Brain microvascular endothelial cell (primary cell): ENCODE data around the gene SOX2.

Experiments used
- DNase-seq: peaks from one replicate; pipeline ENCODE4 v3.0.0-alpha.2; 2020
- H3K27ac ChIP-seq: fragments of 250-450 bp; sonication (Bioruptor Pico); 2 replicates; pipeline ENCODE4 v1.5.1; 2020; ENCODE audit warnings: mild to moderate bottlenecking, moderate library complexity
- H3K27me3 ChIP-seq: fragments of 250-450 bp; sonication (Bioruptor Pico); replicated peaks from 2 replicates; pipeline ENCODE4 v1.5.1; 2020; ENCODE audit warnings: mild to moderate bottlenecking
- H3K36me3 ChIP-seq: fragments of 250-450 bp; sonication (Bioruptor Pico); replicated peaks from 2 replicates; pipeline ENCODE4 v1.5.1; 2020; ENCODE audit warnings: mild to moderate bottlenecking
- H3K4me3 ChIP-seq: 2 replicates; pipeline ENCODE4 v1.5.1; 2011; ENCODE audit warnings: low read depth, mild to moderate bottlenecking, control low read depth, low read length, moderate library complexity
- in situ Hi-C: cut with HindIII; loops from 2 replicates; pipeline ENCODE4 v1.10.0; 2017; ENCODE audit warnings: low sequenced_read_pairs, low pct_ligation_motif_present
- TF ChIP-seq, protein P1 (sequence below): IDR thresholded peaks from 2 replicates; pipeline ENCODE4 v1.5.1; 2011; ENCODE audit warnings: low read depth, mild to moderate bottlenecking, moderate library complexity, low read length, control low read depth, inconsistent platforms; ENCODE audit errors: missing control alignments

Gene SOX2

DNA sequence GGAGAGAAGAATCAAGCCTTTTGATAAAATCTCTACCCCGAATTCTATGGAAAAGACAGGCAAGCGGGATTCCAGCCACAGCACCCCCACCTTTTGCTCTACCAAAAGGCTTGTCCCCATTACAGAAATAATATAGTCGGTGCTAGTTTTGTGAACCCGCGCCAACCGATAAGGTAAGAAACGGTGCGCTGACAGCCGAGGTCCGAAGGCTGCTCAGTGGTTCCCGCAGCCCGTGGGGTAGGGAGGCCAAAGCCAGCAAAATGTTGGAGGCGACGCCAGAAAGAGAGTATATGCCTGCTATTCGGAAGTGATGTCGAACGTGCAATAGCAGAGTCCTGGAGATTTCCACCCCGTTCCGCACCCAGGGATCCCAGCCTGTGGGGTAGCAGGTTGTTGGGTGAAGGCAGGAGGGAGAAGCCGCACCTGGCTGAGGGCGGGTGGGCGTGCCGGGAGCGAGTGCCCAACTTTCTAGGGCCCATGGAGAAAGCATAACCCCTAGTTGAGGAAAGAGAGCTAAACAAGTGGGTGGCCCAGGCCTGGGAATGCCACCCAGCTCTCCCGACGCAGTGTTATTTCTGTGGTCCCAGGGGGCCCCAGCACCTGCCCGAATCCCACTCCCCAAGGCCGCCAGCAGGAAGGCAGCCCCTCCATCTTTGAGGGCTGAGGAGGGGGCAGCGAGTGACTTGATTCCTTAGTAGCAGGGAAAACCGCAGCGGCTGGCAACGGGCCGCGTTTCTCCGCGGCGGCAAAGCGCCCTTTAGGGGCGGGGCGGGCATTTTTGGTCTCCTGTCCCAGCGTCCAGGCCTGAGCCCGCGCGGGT, 7.9 kb upstream of the SOX2 start:
- Histone ChIP-seq H3K36me3 (no peaks in the 10 kb centered on the region), H3K4me3 (no peak overlapping the region), H3K27ac (no peak overlapping the region), H3K27me3 (peaks cover 43% of the 10 kb centered on the region)
- in situ Hi-C loops: loop anchor here (10.0 to 25.0 kb wide), 2 partner anchors 558 to 981 kb away; no protein-coding TSS in a partner anchor
- TF ChIP-seq, protein P1, sequence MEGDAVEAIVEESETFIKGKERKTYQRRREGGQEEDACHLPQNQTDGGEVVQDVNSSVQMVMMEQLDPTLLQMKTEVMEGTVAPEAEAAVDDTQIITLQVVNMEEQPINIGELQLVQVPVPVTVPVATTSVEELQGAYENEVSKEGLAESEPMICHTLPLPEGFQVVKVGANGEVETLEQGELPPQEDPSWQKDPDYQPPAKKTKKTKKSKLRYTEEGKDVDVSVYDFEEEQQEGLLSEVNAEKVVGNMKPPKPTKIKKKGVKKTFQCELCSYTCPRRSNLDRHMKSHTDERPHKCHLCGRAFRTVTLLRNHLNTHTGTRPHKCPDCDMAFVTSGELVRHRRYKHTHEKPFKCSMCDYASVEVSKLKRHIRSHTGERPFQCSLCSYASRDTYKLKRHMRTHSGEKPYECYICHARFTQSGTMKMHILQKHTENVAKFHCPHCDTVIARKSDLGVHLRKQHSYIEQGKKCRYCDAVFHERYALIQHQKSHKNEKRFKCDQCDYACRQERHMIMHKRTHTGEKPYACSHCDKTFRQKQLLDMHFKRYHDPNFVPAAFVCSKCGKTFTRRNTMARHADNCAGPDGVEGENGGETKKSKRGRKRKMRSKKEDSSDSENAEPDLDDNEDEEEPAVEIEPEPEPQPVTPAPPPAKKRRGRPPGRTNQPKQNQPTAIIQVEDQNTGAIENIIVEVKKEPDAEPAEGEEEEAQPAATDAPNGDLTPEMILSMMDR: no peak
- DNase-seq: no peak

- Histone ChIP-seq H3K27me3 (peaks cover 42% of the 10 kb centered on the region), H3K27ac (no peak overlapping the region), H3K4me3 (no peak overlapping the region), H3K36me3 (no peaks in the 10 kb centered on the region)
- in situ Hi-C loops: loop anchor here (10.0 to 25.0 kb wide), 2 partner anchors 558 to 980 kb away; no protein-coding TSS in a partner anchor
- TF ChIP-seq, protein P1: no peak
- no peak for DNase-seq
Measured at GRCh38 chr3:181704421-181705085, 7.2 kb upstream of the SOX2 start.

GRCh38 chr3:181705086-181705480, 6.6 kb upstream of the SOX2 start:
- H3K4me3 ChIP-seq: no peak overlapping the region
- DNase-seq: no peak

DNA sequence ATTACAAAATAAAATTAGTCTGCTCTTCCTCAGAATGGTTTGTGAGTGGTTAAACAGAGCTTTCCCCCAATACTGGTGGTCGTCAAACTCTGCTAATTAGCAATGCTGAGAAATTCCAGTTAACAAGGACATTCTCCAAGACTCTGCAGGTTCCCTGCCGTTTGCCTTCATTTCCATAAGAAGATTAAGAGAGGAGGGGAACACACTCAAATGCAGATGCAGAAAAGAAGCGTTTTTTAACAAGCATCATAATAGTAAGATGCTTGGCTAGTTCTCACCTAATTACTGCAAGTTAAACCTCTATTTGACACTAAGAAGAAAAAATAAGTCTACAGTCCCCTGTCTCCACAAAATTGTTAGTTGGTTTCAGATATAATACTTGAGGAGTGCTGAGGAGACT, 3.7 kb upstream of the SOX2 start:
- Histone ChIP-seq H3K27ac (no peak overlapping the region), H3K36me3 (no peaks in the 10 kb centered on the region), H3K4me3 (no peak overlapping the region), H3K27me3 (peaks cover 62% of the 10 kb centered on the region)
- in situ Hi-C loops: loop anchor here (10.0 to 25.0 kb wide), 2 partner anchors 554 to 977 kb away; no protein-coding TSS in a partner anchor
- TF ChIP-seq, protein P1: no peak
- no peak for DNase-seq

More at GRCh38 chr3:181705086-181705480, 6.6 kb upstream of the SOX2 start:
- Histone ChIP-seq H3K36me3 (no peaks in the 10 kb centered on the region), H3K27ac (no peak overlapping the region), H3K27me3 (peaks cover 46% of the 10 kb centered on the region)
- in situ Hi-C loops: loop anchor here (10.0 to 25.0 kb wide), 2 partner anchors 557 to 980 kb away; no protein-coding TSS in a partner anchor
- TF ChIP-seq, protein P1: no peak

- peak; percentile 60 for DNase-seq
- no peak overlapping the region for H3K27ac ChIP-seq
- TF ChIP-seq, protein P1: peak; percentile 81
- in situ Hi-C loops: loop anchor here (10.0 to 25.0 kb wide), 2 partner anchors 553 to 975 kb away; no protein-coding TSS in a partner anchor
- no peaks in the 10 kb centered on the region for H3K36me3 ChIP-seq
- H3K4me3 ChIP-seq: no peak overlapping the region
- peaks cover 59% of the 10 kb centered on the region for H3K27me3 ChIP-seq
Measured at GRCh38 chr3:181709537-181710279, 2.0 kb upstream of the SOX2 start.
